ENCODE data around the gene ASPDH.
"Not testable (repeated sequence)": the region's sequence is repeated elsewhere in the genome, so short reads cannot be mapped to it uniquely, and the experiment has no call there.

ASPDH gene

DNA sequence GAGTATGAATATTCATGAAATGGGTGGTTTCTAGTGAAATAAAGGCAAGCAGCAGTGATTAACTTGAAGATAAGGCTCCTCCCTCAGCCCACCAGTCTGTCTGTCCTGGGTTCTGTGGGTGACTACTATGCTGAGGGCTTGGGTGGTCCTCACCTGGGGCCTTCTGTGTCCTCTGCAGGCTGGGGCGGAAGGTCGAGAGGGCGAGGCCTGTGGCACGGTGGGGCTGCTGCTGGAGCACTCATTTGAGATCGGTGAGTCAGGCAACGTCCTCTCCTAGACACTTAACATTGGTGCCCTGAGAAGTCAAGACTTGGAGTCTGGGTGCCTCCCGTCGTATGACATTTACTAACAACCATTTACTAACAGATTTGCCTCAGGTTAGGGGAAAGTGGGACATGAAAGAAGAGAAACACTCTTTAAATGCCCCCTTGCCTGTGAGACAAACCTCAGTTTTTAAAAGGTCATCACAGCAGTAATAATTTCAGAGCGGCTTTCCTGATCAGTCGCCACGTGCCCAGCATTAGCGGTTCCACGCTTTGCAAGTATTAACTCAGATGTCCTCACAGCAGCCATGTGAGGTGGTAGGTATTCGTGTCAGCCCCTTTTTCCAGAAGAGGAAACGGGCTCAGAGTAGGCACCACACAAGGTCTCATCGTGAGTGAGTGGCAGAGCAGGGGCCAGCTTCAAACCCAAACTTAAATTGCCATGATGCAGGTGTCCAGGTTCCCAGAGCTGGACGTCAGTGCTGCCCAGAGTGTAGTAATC, 35.8 kb downstream of the ASPDH start:
- DNase-seq (ENCODE audit: low read depth), result no peak

DNA sequence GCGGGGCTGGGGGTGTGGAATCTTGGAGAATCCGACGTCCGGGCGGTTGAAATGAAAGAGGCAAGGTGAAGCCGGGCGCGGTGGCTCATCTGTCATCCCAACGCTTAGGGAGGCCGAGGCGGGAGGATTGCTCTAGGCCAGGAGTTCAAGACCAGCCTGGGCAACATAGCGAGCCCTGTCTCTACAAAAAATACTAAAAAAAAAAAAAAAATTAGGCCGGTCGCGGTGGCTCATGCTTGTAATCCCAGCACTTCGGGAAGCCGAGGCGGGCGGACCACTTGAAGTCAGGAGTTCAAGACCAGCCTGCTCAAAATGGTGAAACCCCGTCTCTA, 36.8 kb downstream of the ASPDH start:
- DNase-seq (ENCODE audit: low read depth), result no peak

DNA sequence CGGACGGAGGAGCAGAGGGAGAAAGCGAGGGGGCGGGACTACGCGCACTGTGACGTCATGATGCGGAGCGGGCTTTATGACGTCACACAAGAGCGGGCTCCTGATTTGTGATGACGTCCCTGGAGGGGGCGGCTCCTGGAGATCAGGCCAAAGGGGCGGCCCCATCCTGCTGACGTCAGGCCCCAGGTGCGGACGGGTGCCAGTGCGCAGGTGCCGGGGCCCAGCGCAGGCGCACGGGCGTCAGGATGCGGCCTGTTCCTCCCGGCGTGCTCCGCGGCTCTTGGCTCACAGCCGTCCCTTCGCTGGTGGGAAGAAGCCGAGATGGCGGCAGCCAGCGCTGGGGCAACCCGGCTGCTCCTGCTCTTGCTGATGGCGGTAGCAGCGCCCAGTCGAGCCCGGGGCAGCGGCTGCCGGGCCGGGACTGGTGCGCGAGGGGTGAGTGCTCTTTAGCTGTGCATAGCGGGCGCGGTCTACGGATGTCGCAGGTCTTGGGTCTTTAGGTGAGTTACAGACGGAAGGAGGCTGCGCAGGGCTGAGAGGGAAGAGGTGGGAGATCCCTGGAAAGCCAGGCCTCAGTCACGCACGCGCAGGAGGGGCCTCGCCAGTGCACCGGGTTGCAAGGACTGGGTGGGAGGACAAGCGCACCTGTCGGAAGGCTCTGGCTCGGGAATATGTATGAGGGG, 37.3 kb downstream of the ASPDH start, which contains the start of the genes EMC10 and GARIN5A:
EMC10 (plus strand) TSS at position 284 of the 683 bp plus-strand sequence; CDS start at position 322, 38 bp downstream.
GARIN5A (minus strand) TSS at position 625 of the 683 bp plus-strand sequence; CDS start at position 165, 460 bp downstream.
- DNase-seq (ENCODE audit: low read depth), result peak; percentile 92

DNA sequence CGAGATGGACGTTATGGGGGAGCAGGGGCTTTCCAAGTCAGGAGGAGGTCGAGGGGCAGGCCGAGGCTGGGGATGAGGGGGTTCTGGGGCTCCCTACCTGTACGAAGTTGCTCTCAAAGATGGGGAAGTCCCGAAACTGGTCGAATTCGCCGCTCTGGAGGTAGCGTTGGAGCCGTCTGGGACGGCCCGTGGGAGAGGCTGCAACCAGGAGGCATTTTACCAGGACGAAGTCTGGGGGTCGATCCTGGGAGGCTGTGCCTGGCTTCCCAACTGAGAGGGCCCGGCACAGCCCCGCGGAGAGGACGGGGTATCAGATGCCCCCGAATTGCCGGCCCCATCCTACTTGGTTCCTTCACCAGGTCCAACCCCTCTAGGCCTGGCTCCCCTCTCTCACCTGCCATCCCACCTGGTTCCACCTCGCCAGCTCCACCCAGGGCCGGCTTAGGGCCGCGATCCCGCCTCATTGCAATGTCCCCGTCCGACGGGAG, 37.9 kb downstream of the ASPDH start:
- peak; percentile 3 for DNase-seq (ENCODE audit: low read depth)

DNA sequence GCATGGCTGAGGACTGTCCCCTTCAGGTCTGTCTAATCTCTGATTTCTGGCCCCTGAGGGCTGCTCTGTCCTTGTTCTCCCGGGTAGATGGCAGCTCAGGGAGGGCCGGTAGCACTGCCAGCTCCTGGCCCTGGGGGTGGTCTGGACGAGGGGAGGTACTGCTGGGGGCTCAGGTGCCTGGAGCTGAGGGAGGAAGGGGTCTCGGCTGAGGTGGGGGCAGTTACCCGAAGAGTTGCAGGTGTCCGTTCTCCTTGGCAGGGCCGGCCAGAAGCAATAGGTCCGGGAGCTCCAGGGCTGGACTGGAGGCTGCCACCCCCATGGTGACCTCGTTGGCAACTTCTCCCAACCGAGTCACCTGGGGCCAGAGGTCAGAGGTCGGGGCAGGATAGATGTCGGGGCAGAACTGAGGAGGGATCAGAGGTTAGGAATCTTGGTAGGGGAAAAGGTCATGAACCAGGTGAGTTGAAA, 38.6 kb downstream of the ASPDH start:
- DNase-seq (ENCODE audit: low read depth), result no peak

DNA sequence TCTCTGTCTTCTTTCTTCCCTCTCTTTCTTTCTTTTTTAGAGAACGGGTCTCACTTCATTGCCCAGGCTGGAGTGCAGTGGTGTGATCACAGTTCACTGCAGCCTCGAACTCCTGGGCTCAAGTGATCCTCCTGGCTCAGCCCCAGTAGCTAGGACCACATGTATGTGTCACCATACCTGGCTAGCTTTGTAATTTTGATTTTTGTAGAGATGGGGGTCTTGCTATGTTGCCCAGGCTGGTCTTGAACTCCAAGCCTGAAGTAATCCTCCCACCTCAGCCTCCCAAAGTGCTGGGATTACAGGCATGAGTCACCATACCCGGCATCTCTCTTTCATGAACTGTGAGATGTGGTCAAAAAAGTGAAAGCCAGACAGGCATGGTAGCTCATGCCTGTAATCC, 40.4 kb downstream of the ASPDH start:
- not testable (repeated sequence) for DNase-seq (ENCODE audit: low read depth)

DNA sequence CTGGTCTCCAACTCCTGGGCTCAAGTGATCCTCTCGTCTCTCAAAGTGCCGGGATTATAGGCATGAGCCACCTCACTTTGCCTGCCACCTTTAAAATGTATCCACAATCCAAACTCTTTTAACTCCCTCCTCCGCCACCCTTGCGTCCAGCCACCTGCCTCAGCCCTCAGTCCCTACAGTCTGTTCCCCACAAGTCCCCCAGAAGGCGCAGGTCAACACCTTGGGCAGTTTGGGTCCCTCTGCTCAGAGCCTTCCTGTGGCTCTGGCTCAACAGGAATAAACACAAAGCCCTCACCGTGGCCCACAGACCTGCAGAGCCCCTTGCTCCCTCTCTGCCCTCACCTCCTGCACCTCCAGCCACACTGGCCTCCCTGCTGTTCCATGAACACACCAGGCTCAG, 44.9 kb downstream of the ASPDH start:
- no peak for DNase-seq (ENCODE audit: low read depth)

DNA sequence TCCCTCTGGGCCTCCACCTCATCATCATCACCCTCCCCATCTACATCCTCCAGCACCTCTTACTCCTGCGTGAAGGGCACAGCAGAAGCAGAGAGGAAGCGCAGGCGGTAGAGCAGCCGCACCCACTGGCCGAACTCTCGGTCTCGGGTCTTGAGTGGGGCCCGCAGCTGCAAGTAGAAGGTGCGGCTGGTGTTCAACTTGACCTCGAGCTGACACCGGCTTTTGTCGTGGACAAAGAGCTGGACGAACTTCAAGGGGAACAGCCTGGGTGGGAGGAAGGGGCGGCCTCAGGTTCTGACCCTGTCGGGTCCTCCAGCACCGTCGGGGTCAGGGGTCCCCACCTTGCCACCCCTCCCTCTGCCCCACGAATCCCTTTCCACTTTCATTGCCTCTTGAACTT, 46.1 kb downstream of the ASPDH start:
- DNase-seq (ENCODE audit: low read depth), result no peak

DNA sequence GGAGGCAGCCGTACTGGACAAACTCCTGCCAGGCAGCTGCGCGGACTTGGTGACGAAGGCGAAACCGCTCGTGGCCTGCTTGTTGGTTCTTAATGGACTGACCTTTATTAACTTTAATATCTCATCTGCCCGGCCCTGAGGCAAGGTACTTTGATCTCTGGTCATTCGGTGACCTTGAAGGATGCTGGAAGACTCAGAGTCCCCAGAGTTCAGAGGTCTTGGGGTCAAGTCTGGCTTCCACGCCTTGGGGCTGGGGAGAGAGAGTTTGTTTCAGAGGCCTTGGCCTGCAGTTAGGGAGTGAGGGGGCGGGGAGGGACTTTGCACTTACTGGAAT, 47.0 kb downstream of the ASPDH start:
- no peak for DNase-seq (ENCODE audit: low read depth)

DNA sequence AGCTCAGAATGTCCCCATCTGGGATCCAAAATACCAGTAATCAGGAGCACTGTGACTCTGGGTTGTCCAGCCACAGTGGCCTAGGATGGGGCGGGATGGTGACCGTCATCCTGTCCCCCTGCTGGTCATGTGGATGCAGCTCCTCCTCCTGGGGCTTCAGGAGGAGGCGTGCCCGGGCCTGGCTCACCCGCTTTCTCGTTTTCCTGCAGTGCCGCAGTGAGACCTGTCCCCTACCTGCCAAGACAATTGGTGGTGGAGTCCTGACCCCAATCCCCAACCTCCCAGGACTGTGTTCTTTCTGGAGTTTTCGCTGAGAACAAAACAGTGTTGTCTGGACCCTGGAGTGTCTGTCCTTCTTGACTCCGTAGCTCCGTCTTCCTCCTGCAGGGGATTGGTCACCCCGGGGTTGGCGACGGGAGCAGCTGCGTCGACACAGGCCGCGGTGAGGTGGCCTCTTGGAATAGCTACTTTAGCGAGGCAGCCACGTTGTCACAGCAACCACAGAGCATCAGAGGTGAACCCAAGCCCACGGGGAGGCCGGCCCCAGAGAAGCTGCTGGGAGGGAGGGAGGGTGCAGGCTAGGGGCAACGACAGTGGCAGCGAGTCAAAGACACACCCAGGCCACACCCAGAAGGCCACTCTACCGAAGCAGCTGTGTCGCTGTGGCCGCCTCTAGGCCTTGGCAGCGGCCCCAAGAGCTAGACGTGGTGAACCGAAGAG, 47.6 kb downstream of the ASPDH start:
- DNase-seq (ENCODE audit: low read depth), result no peak

DNA sequence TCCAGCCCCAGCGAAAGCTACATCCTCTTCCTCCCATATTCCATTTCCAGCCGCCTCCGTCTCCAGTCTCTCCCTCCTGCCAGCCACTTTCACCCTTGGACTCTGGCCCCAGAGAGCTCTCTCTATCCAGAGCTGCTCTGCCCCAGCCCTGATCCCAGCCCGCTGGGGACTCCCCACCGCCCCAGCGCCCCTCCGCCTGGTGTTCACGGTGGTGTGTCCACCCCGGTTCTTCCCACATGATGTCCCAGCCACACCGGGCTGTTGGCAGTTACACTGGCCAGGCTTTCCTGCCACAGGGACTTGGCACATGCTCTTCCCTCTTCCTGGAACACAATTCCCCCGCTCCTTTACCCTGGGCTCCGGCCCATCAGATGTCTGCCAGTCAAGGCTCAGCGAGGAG, 48.7 kb downstream of the ASPDH start:
- DNase-seq (ENCODE audit: low read depth), result no peak

DNA sequence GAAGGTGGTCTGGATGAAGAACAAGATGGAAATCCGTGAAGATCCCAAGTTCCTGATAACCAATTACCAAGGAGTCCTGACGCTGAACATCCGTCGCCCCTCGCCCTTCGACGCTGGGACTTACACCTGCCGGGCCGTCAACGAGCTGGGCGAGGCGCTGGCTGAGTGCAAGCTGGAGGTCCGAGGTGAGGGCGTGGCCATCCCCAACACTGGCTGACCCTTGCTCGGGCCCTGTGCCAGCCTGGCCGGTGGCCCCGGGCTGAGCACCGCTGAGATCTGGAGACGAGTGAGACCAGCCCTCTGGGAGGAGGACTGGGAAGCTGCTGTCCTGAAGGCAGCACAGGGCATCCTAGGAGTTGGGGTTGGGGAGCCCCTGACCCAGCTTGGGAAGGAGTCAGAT, 49.4 kb downstream of the ASPDH start:
- no peak for DNase-seq (ENCODE audit: low read depth)

DNA sequence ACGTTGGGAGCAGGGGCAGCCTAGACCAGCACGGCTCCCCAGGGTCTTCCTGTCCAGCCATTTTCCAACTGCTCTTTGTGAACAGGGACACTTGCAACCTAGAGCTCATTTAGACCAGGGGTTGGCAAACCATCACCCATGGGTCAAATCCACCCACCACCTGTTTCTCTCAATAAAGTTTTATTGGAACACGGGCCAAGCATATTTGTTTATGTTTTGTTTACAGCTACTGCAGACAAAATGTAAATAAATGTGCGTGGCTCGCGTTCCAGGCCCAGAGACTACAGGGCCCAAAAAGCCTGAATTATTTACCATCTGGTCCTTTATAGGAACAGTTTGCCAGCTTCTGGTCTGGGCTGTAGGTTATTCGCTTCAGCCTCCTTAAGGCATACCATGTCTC, 50.7 kb downstream of the ASPDH start:
- no peak for DNase-seq (ENCODE audit: low read depth)

Measured in T follicular helper cell (primary cell).